CD4-positive, alpha-beta T cell (primary cell): ENCODE data around the gene VSTM1. TPM values are rescaled to one million over a fixed set of nuclear protein-coding genes. Genes with fewer than 3 reads are reported as not detected.
A peak's percentile ranks its signal among the peaks of the same experiment; 100 is the strongest.

Experiments used
- ATAC-seq: fragments of 200-7000 bp; cut with Tn5 transposase; one replicate; pipeline ENCODE4 v1.10.0; 2022; ENCODE audit warnings: mild to moderate bottlenecking; ENCODE audit not compliant: poor library complexity
- CTCF ChIA-PET: fragments of 350-600 bp; sonication (Branson Sonifier 250); formaldehyde crosslinking; loops from one replicate; lab custom pipeline; 2021; ENCODE audit warnings: antibody characterized with exemption, inconsistent platforms; lab: Charles Lee
- POLR2A ChIA-PET: fragments of 350-600 bp; sonication (Branson Sonifier 250); formaldehyde crosslinking; loops from one replicate; lab custom pipeline; 2021; ENCODE audit warnings: antibody characterized with exemption, inconsistent platforms; lab: Charles Lee
- DNase-seq, 14 experiments: peaks; one replicate each; pipeline ENCODE4 v3.0.0-alpha.2; 2013 to 2020; ENCODE audit warnings: mixed read lengths in 2 of 14
- H3K27ac ChIP-seq, 2 donors: one replicate each; pipeline versions ENCODE4 v1.5.1 to v1.7.0; 2013; ENCODE audit warnings: low read length in 2 of 2, low read depth in 1 of 2, mild to moderate bottlenecking in 1 of 2
- H3K27me3 ChIP-seq, 2 experiments: 1 replicate in 1 of 2; 2 replicates in 1 of 2; pipeline versions ENCODE4 v1.6.1 to v1.7.0; 2013; ENCODE audit warnings: low read length in 2 of 2, control low read depth in 1 of 2, mild to moderate bottlenecking in 1 of 2, moderate library complexity in 1 of 2; ENCODE audit not compliant: insufficient read depth in 2 of 2, control insufficient read depth in 1 of 2
- H3K36me3 ChIP-seq: one replicate; pipeline ENCODE4 v1.6.1; 2013; ENCODE audit warnings: low read length, control low read depth; ENCODE audit not compliant: insufficient read depth
- H3K4me1 ChIP-seq: one replicate; pipeline ENCODE4 v1.6.1; 2013; ENCODE audit warnings: low read length, control low read depth; ENCODE audit not compliant: insufficient read depth
- H3K4me3 ChIP-seq: one replicate; pipeline ENCODE4 v1.5.1; 2013; ENCODE audit warnings: mild to moderate bottlenecking, low read length, moderate library complexity
- H3K9me3 ChIP-seq, 2 experiments: 1 replicate in 1 of 2; 2 replicates in 1 of 2; pipeline versions ENCODE4 v1.6.1 to v1.7.0; 2013; ENCODE audit warnings: low read length in 2 of 2, mild to moderate bottlenecking in 2 of 2, control low read depth in 1 of 2, moderate library complexity in 1 of 2; ENCODE audit not compliant: control insufficient read depth in 1 of 2, insufficient read depth in 1 of 2
- H3K27ac Mint-ChIP-seq: one replicate; pipeline ENCODE4 v1.8.0; 2020; ENCODE audit warnings: mixed read lengths
- H3K27me3 Mint-ChIP-seq: one replicate; pipeline ENCODE4 v1.8.0; 2021; ENCODE audit warnings: mixed read lengths
- H3K36me3 Mint-ChIP-seq: one replicate; pipeline ENCODE4 v1.8.0; 2021; ENCODE audit warnings: low read depth, mixed read lengths
- H3K4me1 Mint-ChIP-seq: one replicate; pipeline ENCODE4 v1.8.0; 2021; ENCODE audit warnings: low read depth, mixed read lengths
- H3K4me3 Mint-ChIP-seq: one replicate; pipeline ENCODE4 v1.8.0; 2020; ENCODE audit warnings: mild to moderate bottlenecking, mixed read lengths
- H3K9me3 Mint-ChIP-seq: one replicate; pipeline ENCODE4 v1.8.0; 2020; ENCODE audit warnings: mixed read lengths
- CTCF ChIP-seq: fragments of 200-600 bp; IDR thresholded peaks from one replicate; pipeline ENCODE4 v1.8.0; 2022; ENCODE audit warnings: antibody characterized with exemption, mild to moderate bottlenecking
- intact Hi-C, 2 experiments: fragments of 100-400 bp; cut with DNase I in 1 of 2; cut with micrococcal nuclease in 1 of 2; formaldehyde crosslinking; loops; one replicate each; pipeline versions ENCODE4 v1.15.1 to v1.9.0; 2023 to 2025; cut with DNase I, micrococcal nuclease
- total RNA-seq, 174 experiments: library from RNA in 2 of 174; stranded (reverse) in 2 of 174; gene quantifications; one replicate each; pipeline ENCODE4 v1.2.3 and lab custom pipeline; 2021 to 2026

VSTM1 gene
- total RNA-seq, 2 experiments from 2014 or later, result not detected

- peaks cover 42% of the 10 kb centered on the region for H3K27me3 Mint-ChIP-seq
- intact Hi-C loops, result no loop called here
- H3K27ac Mint-ChIP-seq, result no peak overlapping the region
- no peak for DNase-seq
- Histone ChIP-seq H3K9me3 (peaks cover 0 to 4% of the 10 kb centered on the region in 2 experiments), H3K4me1 (no peaks in the 10 kb centered on the region), H3K27me3 (peaks cover under 1 to 3% of the 10 kb centered on the region in 2 experiments), H3K27ac (no peak overlapping the region), H3K4me3 (no peak overlapping the region), H3K36me3 (no peaks in the 10 kb centered on the region)
- no peaks in the 10 kb centered on the region for H3K36me3 Mint-ChIP-seq
- ChIA-PET CTCF (no interaction called here), POLR2A (interaction anchor here (0.6 kb wide), 1 partner anchor 1806 kb away, joined by 3 read pairs; no protein-coding TSS in a partner anchor)
- no peak for TF ChIP-seq CTCF
- H3K4me3 Mint-ChIP-seq, result no peak overlapping the region
- H3K4me1 Mint-ChIP-seq, result no peaks in the 10 kb centered on the region
- ATAC-seq, result no peak
- no peaks in the 10 kb centered on the region for H3K9me3 Mint-ChIP-seq
These were observed 28.2 kb downstream of the VSTM1 start for GRCh38 chr19:54035215-54036178.

- H3K27ac Mint-ChIP-seq, result no peak overlapping the region
- CTCF ChIA-PET, result interaction anchor here (0.7 kb wide), 1 partner anchor 238 kb away, joined by 4 read pairs; no protein-coding TSS in a partner anchor
- no peak overlapping the region for H3K4me3 ChIP-seq
- no peaks in the 10 kb centered on the region for H3K36me3 Mint-ChIP-seq
- no peak overlapping the region for H3K4me3 Mint-ChIP-seq
- intact Hi-C loops, result loop anchor here (1.0 to 5.0 kb wide), 3 partner anchors 238 to 606 kb away; no protein-coding TSS in a partner anchor
- H3K27me3 ChIP-seq, result peaks cover 0 to 2% of the 10 kb centered on the region in 2 experiments
- peaks cover 46% of the 10 kb centered on the region for H3K27me3 Mint-ChIP-seq
- POLR2A ChIA-PET, result no interaction called here
- H3K27ac ChIP-seq, result no peak overlapping the region
- ATAC-seq (no peak), DNase-seq (no peak)
- H3K4me1 Mint-ChIP-seq, result no peaks in the 10 kb centered on the region
- no peaks in the 10 kb centered on the region for H3K36me3 ChIP-seq
- no peaks in the 10 kb centered on the region for H3K9me3 Mint-ChIP-seq
- no peaks in the 10 kb centered on the region for H3K9me3 ChIP-seq
- TF ChIP-seq CTCF, result no peak
- peaks cover 2% of the 10 kb centered on the region for H3K4me1 ChIP-seq
These were observed 32.7 kb downstream of the VSTM1 start for GRCh38 chr19:54030895-54031586.

- Mint-ChIP-seq H3K27me3 (peaks cover 41% of the 10 kb centered on the region), H3K4me3 (no peak overlapping the region), H3K9me3 (no peaks in the 10 kb centered on the region), H3K27ac (no peak overlapping the region), H3K4me1 (no peaks in the 10 kb centered on the region), H3K36me3 (no peaks in the 10 kb centered on the region)
- Histone ChIP-seq H3K9me3 (no peaks in the 10 kb centered on the region), H3K4me1 (peaks cover 2% of the 10 kb centered on the region), H3K4me3 (no peak overlapping the region), H3K36me3 (no peaks in the 10 kb centered on the region), H3K27me3 (peaks cover 2 to 3% of the 10 kb centered on the region in 2 experiments), H3K27ac (no peak overlapping the region)
- intact Hi-C loops, result loop anchor here (1.0 to 5.0 kb wide), 4 partner anchors 237 to 833 kb away; no protein-coding TSS in a partner anchor
- DNase-seq (peak; percentile 30 to 75 (median 44)), ATAC-seq (no peak)
- TF ChIP-seq CTCF, result peak; percentile 50
- POLR2A ChIA-PET, result no interaction called here
- CTCF ChIA-PET, result interaction anchor here (0.6 to 1.7 kb wide), 5 partner anchors 9 to 237 kb away, joined by 3 to 19 read pairs (median 4); no protein-coding TSS in a partner anchor
These were observed 33.7 kb downstream of the VSTM1 start for GRCh38 chr19:54029930-54030490.
